Activated CD8-positive, alpha-beta memory T cell treated with anti-CD3 and anti-CD28 coated beads, Interleukin-2, amount 50 U/mL, for 1 hour (primary cell): ENCODE results near the gene LAMC2.

Experiments used
- DNase-seq: peaks from one replicate; pipeline ENCODE4 v3.0.0-alpha.2; 2020; ENCODE audit errors: extremely low read depth

LAMC2 gene

GRCh38 chr1:183214021-183214970, 28.2 kb downstream of the LAMC2 start:
- no peak for DNase-seq

GRCh38 chr1:183215076-183215720, 29.1 kb downstream of the LAMC2 start:
- no peak for DNase-seq

DNA sequence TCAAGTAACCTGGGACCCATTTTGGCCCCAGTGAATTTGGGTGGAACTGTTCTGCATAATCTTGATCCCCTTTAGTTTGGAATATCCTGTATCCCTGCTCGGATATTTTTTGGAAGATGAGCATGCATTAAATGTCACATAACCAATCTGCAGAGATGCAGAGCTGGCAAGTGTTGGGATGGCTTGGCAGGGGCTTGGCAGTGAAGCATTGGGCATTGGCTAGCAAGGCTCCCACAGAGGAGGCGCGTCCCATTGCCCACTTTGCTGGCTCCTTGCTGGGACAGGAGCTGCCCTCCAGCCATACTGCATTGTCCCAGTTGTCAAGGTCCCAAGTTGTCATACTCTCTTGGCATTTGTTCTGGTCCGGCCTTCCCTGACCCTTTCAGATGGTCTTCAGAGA, 29.9 kb downstream of the LAMC2 start:
- DNase-seq, result no peak

GRCh38 chr1:183218027-183218618, 32.1 kb downstream of the LAMC2 start:
- no peak for DNase-seq

GRCh38 chr1:183218971-183219615, 33.0 kb downstream of the LAMC2 start:
- DNase-seq, result peak; percentile 32

- no peak for DNase-seq
Observed at GRCh38 chr1:183219616-183220009, 33.5 kb downstream of the LAMC2 start.

GRCh38 chr1:183222909-183223308, 36.8 kb downstream of the LAMC2 start:
- no peak for DNase-seq

DNA sequence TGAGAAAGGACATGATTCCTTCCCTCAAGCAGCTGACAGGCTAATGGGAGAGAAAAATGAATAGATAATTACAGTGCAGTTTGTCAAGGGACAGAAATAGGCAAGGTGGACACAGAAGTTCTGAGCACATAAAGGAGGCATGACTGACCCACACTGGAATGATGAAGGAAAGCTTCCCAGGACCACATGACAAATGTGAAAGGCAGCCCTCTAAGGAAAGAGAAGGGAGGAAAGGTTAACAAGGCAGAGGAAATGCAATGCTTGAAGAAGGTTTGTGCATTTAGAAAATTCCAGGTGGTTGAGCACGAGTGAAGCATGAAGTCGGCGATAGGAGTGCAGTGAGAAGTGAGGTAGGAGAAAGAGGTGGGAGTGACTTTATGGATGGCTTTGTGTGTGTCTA, 37.4 kb downstream of the LAMC2 start:
- DNase-seq, result no peak

DNA sequence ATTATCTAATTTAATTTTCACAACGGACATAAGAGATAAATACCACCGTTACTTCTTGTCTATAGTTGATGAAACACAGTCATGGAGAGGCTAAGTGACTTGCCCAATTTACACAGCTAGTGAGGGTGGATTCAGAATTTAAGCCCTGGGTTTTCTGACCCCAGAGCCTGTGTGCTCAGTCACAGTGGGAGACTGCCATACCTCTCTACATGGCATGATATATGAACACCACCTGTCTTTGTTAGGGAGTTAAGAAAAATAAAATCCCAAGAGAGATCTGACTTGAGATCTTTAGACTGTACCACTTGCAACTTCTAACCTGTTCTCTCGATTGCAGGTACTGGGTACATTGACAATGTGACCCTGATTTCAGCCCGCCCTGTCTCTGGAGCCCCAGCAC, 40.3 kb downstream of the LAMC2 start:
- DNase-seq, result no peak

DNA sequence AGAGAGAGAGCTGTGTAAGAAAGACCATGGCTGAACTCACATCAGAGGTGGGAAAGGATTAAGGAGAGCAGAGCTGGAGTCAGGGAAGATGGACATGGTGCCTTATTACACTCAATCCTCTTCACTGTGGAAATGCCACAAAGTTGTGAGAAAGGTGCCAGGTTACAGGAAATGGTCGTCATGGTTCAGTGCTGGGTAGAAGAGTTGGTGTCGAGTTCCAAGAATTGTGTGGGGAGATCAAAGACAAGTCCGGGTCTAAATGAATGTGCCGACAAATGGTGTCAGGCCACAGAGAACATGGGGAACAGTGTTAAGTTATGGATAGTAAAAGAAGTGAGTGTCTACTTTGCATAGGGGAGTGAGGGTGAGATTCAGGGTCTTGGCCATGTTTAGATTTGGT, 40.9 kb downstream of the LAMC2 start:
- DNase-seq, result no peak

GRCh38 chr1:183227422-183228346, 41.6 kb downstream of the LAMC2 start:
- DNase-seq, result no peak

DNA sequence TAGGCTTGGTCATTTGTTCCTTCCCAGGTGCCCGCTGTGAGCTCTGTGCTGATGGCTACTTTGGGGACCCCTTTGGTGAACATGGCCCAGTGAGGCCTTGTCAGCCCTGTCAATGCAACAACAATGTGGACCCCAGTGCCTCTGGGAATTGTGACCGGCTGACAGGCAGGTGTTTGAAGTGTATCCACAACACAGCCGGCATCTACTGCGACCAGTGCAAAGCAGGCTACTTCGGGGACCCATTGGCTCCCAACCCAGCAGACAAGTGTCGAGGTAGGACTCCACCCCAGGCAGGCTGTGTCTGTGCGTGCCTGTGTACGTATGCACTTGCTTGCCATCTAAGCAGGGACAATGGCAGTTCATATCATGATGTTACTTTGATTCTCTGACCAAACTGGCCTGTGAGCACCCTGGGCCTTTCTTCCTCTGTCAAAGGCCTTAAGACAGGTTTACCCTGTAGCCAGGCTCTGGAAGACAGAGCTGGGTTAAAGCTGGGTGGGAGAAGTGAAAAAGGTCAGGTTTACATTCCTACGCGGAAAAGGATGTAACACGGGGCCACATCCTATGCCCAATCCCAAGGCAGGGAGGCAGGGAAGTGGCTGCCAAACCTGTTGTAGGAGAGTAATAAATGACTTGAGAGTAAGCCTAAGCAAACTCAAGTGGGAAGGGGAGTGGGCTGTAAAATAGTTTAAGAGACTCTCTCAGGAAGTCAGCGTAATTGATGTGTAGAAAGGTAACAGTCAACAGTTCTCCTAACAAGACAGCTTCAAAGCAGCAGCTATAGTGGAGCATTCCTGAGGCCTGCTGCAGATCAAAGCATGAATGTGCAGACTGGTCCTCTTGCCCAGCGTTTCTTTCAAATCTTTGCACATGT, 42.5 kb downstream of the LAMC2 start:
- DNase-seq, result no peak

GRCh38 chr1:183230413-183230812, 44.3 kb downstream of the LAMC2 start:
- DNase-seq, result no peak

- no peak for DNase-seq
Observed at GRCh38 chr1:183231545-183231944, 45.5 kb downstream of the LAMC2 start.

DNA sequence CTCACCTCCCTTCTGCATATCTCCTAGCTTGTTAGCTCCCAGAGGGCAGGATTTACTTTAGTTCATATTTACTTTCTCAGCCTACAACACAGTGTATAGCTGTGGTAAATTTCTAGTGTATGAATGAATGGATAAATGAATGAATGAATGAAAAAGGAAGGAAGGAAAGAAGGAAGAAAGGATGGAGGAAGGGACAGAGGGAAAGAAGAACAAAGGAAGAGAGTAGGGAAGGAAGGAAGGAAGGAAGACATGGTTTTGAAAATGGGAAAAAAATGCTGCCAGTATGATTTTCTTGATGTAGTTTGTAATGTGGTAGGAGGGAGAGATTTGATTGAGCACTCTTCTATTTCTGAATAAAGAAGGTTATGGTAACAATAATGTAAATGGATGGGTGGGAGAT, 47.0 kb downstream of the LAMC2 start:
- DNase-seq, result no peak

- no peak for DNase-seq
Observed at GRCh38 chr1:183234660-183235476, 48.8 kb downstream of the LAMC2 start.

DNA sequence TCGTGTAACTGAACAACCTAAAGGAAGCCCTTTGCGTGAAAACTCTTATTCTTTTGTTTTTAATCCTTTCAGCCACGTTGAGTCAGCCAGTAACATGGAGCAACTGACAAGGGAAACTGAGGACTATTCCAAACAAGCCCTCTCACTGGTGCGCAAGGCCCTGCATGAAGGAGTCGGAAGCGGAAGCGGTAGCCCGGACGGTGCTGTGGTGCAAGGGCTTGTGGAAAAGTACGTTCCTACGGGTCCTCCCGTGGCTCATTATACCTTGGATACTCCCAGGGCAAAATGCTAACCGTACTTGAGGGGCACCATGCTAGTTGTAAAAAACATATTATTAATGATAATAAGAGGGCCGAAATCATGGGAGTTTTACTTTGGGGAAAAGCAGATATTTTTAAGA, 49.4 kb downstream of the LAMC2 start:
- no peak for DNase-seq

- no peak for DNase-seq
Observed at GRCh38 chr1:183236158-183236725, 50.2 kb downstream of the LAMC2 start.

- DNase-seq, result no peak
Observed at GRCh38 chr1:183237046-183237445, 51.0 kb downstream of the LAMC2 start.
